Tibial nerve (tissue), 3 donors: Measurements from ENCODE around the gene FCSK.

ENCODE experiments used
- POLR2A ChIP-seq, 2 donors: fragments of 450-650 bp; IDR thresholded peaks; one replicate each; pipeline ENCODE4 v1.6.1; 2017; ENCODE audit warnings: antibody characterized with exemption in 2 of 2, mild to moderate bottlenecking in 2 of 2, moderate library complexity in 2 of 2
- TF ChIP-seq, protein P1 (sequence below), 5 experiments: fragments of 200-600 bp in 3 of 5; fragments of 450-650 bp in 2 of 5; sonication (generic) in 3 of 5; IDR thresholded peaks; one replicate each; pipeline ENCODE4 v1.5.1; 2016 to 2019; ENCODE audit warnings: antibody characterized with exemption in 5 of 5, mild to moderate bottlenecking in 3 of 5, moderate library complexity in 2 of 5

- TF ChIP-seq, protein P1, sequence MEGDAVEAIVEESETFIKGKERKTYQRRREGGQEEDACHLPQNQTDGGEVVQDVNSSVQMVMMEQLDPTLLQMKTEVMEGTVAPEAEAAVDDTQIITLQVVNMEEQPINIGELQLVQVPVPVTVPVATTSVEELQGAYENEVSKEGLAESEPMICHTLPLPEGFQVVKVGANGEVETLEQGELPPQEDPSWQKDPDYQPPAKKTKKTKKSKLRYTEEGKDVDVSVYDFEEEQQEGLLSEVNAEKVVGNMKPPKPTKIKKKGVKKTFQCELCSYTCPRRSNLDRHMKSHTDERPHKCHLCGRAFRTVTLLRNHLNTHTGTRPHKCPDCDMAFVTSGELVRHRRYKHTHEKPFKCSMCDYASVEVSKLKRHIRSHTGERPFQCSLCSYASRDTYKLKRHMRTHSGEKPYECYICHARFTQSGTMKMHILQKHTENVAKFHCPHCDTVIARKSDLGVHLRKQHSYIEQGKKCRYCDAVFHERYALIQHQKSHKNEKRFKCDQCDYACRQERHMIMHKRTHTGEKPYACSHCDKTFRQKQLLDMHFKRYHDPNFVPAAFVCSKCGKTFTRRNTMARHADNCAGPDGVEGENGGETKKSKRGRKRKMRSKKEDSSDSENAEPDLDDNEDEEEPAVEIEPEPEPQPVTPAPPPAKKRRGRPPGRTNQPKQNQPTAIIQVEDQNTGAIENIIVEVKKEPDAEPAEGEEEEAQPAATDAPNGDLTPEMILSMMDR (IDR thresholded peaks at IDR 0.05) = no peak
- no peak for TF ChIP-seq POLR2A (IDR thresholded peaks at IDR 0.05)
These were observed 12.3 kb downstream of the FCSK start for GRCh38 chr16:70466805-70467076.
